Peyer's patch (tissue), 4 donors: ENCODE measurements around the gene MTARC1. TPM values are rescaled to one million over a fixed set of nuclear protein-coding genes. Genes with fewer than 3 reads are reported as not detected.

Experiments
- DNase-seq, 3 donors: peaks; one replicate each; pipeline ENCODE4 v3.0.0-alpha.2; 2017 to 2019
- H3K27ac ChIP-seq, 4 donors: fragments of 200-600 bp; sonication (generic); one replicate each; pipeline ENCODE4 v1.5.1; 2016 to 2019
- H3K27me3 ChIP-seq, 2 donors: fragments of 200-600 bp; sonication (generic); one replicate each; pipeline ENCODE4 v1.5.1; 2019
- H3K36me3 ChIP-seq, 3 donors: fragments of 200-600 bp; sonication (generic); one replicate each; pipeline ENCODE4 v1.5.1; 2016 to 2019
- H3K4me1 ChIP-seq, 4 donors: fragments of 200-600 bp; sonication (generic); one replicate each; pipeline ENCODE4 v1.5.1; 2016 to 2019
- H3K4me3 ChIP-seq, 4 donors: fragments of 200-600 bp; sonication (generic); 1 replicate in 3 of 4; 2 replicates in 1 of 4; pipeline ENCODE4 v1.5.1; 2016 to 2019; ENCODE audit warnings: mild to moderate bottlenecking in 1 of 4
- H3K9me3 ChIP-seq, 4 donors: fragments of 200-600 bp; sonication (generic); one replicate each; pipeline ENCODE4 v1.5.1; 2016 to 2019; ENCODE audit warnings: mild to moderate bottlenecking in 1 of 4
- CTCF ChIP-seq, 6 experiments: fragments of 450-650 bp in 4 of 6; fragments of 200-600 bp in 2 of 6; sonication (generic) in 1 of 6; IDR thresholded peaks; one replicate each; pipeline ENCODE4 v1.5.1; 2017 to 2019; ENCODE audit warnings: antibody characterized with exemption in 6 of 6, mild to moderate bottlenecking in 3 of 6, moderate library complexity in 1 of 6
- POLR2A ChIP-seq, 2 donors: fragments of 450-650 bp; IDR thresholded peaks; one replicate each; pipeline ENCODE4 v1.5.1; 2017; ENCODE audit warnings: antibody characterized with exemption in 2 of 2, mild to moderate bottlenecking in 2 of 2, moderate library complexity in 2 of 2
- total RNA-seq, 4 donors: library from RNA; depleted of rRNA; stranded (reverse); fragments of >200 nt; gene quantifications; one replicate each; pipeline ENCODE4 v1.1.0, GENCODE V29; 2016

Gene MTARC1
- total RNA-seq, 4 donors from 2014 or later: 3.3 to 7.8 (median 5.8) TPM

- H3K36me3 ChIP-seq: no peaks in the 10 kb centered on the region
- H3K4me3 ChIP-seq: no peak overlapping the region
- no peak for DNase-seq
- TF ChIP-seq POLR2A (IDR thresholded peaks at IDR 0.05): no peak
- TF ChIP-seq CTCF (IDR thresholded peaks at IDR 0.05): no peak
- no peaks in the 10 kb centered on the region for H3K4me1 ChIP-seq
- H3K9me3 ChIP-seq: no peaks in the 10 kb centered on the region
- peak overlapping the region in 2 of 4 donors; percentile 22 to 35 for H3K27ac ChIP-seq
- no peaks in the 10 kb centered on the region for H3K27me3 ChIP-seq
Observed at GRCh38 chr1:220804202-220804586, 17.5 kb downstream of the MTARC1 start.

- no peak for DNase-seq
Observed at GRCh38 chr1:220806408-220806807, 19.7 kb downstream of the MTARC1 start.

GRCh38 chr1:220807726-220808125 is 21.0 kb downstream of the MTARC1 start:
- no peak for DNase-seq
- Histone ChIP-seq H3K4me3 (no peak overlapping the region), H3K27ac (no peak overlapping the region), H3K4me1 (no peaks in the 10 kb centered on the region), H3K27me3 (no peaks in the 10 kb centered on the region), H3K36me3 (no peaks in the 10 kb centered on the region), H3K9me3 (no peaks in the 10 kb centered on the region)
- no peak for TF ChIP-seq POLR2A (IDR thresholded peaks at IDR 0.05)
- TF ChIP-seq CTCF (IDR thresholded peaks at IDR 0.05): no peak

More at GRCh38 chr1:220806408-220806807, 19.7 kb downstream of the MTARC1 start:
- Histone ChIP-seq H3K27ac (no peak overlapping the region), H3K36me3 (no peaks in the 10 kb centered on the region), H3K4me1 (no peaks in the 10 kb centered on the region), H3K4me3 (no peak overlapping the region), H3K27me3 (no peaks in the 10 kb centered on the region), H3K9me3 (no peaks in the 10 kb centered on the region)
- TF ChIP-seq CTCF (IDR thresholded peaks at IDR 0.05): no peak
- no peak for TF ChIP-seq POLR2A (IDR thresholded peaks at IDR 0.05)

- Histone ChIP-seq H3K27me3 (no peaks in the 10 kb centered on the region), H3K4me1 (no peaks in the 10 kb centered on the region), H3K9me3 (no peaks in the 10 kb centered on the region), H3K27ac (no peak overlapping the region), H3K4me3 (no peak overlapping the region), H3K36me3 (no peaks in the 10 kb centered on the region)
- TF ChIP-seq CTCF (IDR thresholded peaks at IDR 0.05) (no peak), POLR2A (IDR thresholded peaks at IDR 0.05) (no peak)
- DNase-seq: no peak
Observed at GRCh38 chr1:220808345-220809186, 21.9 kb downstream of the MTARC1 start.

- Histone ChIP-seq H3K27me3 (no peaks in the 10 kb centered on the region), H3K4me3 (no peak overlapping the region), H3K36me3 (no peaks in the 10 kb centered on the region), H3K4me1 (no peaks in the 10 kb centered on the region), H3K27ac (no peak overlapping the region), H3K9me3 (no peaks in the 10 kb centered on the region)
- TF ChIP-seq CTCF (IDR thresholded peaks at IDR 0.05) (no peak), POLR2A (IDR thresholded peaks at IDR 0.05) (no peak)
- DNase-seq: no peak
Observed at GRCh38 chr1:220809187-220809550, 22.5 kb downstream of the MTARC1 start.
